Measurements from ENCODE around the gene PBX1.

DNA sequence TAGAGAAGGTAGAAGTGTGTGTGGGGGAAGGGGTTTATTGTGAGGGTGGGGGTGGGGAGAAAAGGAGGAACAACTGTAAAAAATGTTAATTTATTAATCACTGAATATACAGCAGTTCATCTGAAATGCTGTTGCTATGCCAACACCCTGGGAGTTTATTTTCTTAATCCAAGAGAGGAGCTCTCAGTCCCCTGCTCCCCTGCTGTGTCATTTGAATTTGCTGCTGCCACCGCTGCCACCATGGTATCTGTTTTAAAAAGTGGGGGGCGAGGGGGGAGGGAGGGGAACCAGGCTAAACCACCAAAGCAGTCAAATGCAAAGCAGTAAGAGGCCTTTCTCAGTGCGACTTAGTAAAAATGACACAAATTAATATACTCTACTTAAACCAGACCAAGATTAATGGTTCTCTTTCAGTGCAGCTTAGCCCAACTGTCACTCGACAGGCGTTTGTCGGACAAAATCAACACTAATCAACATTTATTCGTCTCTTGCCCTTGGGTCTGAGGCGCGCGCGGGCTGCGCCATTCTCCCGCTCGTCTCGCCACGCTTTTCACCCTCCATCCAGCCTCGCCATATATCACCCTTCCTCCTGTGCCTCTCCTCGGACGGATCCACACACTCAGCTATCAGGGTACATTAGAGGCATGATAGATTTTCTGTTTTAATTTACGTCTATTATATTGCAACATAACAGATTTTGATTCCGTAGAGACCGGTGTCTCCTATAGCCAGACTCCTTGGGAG, 76.2 kb downstream of the PBX1 start:
- TF ChIP-seq CTCF (IDR thresholded peaks at IDR 0.05) (no peak), POLR2A (IDR thresholded peaks at IDR 0.05) (no peak)

Data from right lobe of liver (tissue), 4 donors.